ENCODE data around the gene FAM110C. TPM values are rescaled to one million over a fixed set of nuclear protein-coding genes. Genes with fewer than 3 reads are reported as not detected.

The FAM110C gene
- total and polyA plus RNA-seq, 9 of the 15 experiments (the other 6 are each of a cell fraction or from before 2014, with no cell fraction given): not detected

GRCh38 chr2:46131-46470, 204 bp downstream of the FAM110C start:
- no peak for ATAC-seq
- POLR2A ChIA-PET: no interaction called here
- Histone ChIP-seq H3K79me2 (ENCODE audit: control insufficient read depth, insufficient read depth, low read length) (no peaks in the 10 kb centered on the region), H3K27ac (ENCODE audit: extremely low read depth, low read depth, low read length) (no peak overlapping the region), H3K27me3 (ENCODE audit: control insufficient read depth in 2 of 2, insufficient read depth in 2 of 2, low read length in 2 of 2) (peaks cover 0 to 11% of the 10 kb centered on the region in 2 experiments; a peak in 3 of 5 replicates), H3K4me1 (replicated peaks in 1 of 2; ENCODE audit: control insufficient read depth in 2 of 2, insufficient read depth in 2 of 2, low read length in 2 of 2) (peaks cover 0 to 11% of the 10 kb centered on the region in 2 experiments; a peak in 1 of 5 replicates), H4K20me1 (replicated peaks; ENCODE audit: control insufficient read depth, insufficient read depth, low read length) (no peaks in the 10 kb centered on the region), H2AFZ (ENCODE audit: low read depth, low read length) (no peak overlapping the region), H3K9ac (ENCODE audit: insufficient read depth in 1 of 2, low read depth in 2 of 2, low read length in 2 of 2) (no peak overlapping the region), H3K4me2 (ENCODE audit: insufficient read depth, low read length) (no peak overlapping the region), H3K36me3 (ENCODE audit: control insufficient read depth, insufficient read depth, low read length) (no peaks in the 10 kb centered on the region), H3K9me3 (replicated peaks; ENCODE audit: control insufficient read depth, insufficient read depth, low read depth, low read length) (no peaks in the 10 kb centered on the region), H3K4me3 (no peak overlapping the region), H3K9me1 (ENCODE audit: control insufficient read depth, insufficient read depth, low read length) (no peaks in the 10 kb centered on the region)
- FAIRE-seq: no peak
- in situ Hi-C loops (cut with MboI) (no loop called here), intact Hi-C loops (cut with micrococcal nuclease) (no loop called here)
- TF ChIP-seq NFE2 (IDR thresholded peaks at IDR 0.05; ENCODE audit: low read depth) (no peak), HCFC1 (IDR thresholded peaks at IDR 0.05; ENCODE audit: low read depth, low read length) (no peak), RBM25 (IDR thresholded peaks at IDR 0.05; ENCODE audit: low read depth, low read length, severe bottlenecking) (no peak), ZNF707 (CRISPR knock-in tag; conservative IDR thresholded peaks at IDR 0.05) (no peak), ATF6 (CRISPR knock-in tag; IDR thresholded peaks at IDR 0.05) (no peak), CBFB (CRISPR knock-in tag; IDR thresholded peaks at IDR 0.05) (no peak), ZBTB43 (CRISPR knock-in tag; IDR thresholded peaks at IDR 0.05) (no peak), KAT8 (IDR thresholded peaks at IDR 0.05; ENCODE audit: low read depth) (no peak), ZNF184 (CRISPR knock-in tag; IDR thresholded peaks at IDR 0.05) (no peak), ATF7 (IDR thresholded peaks at IDR 0.05) (no peak), ZFX (CRISPR knock-in tag; IDR thresholded peaks at IDR 0.05) (no peak), ZKSCAN8 (CRISPR knock-in tag; IDR thresholded peaks at IDR 0.05) (no peak), ZNF23 (CRISPR knock-in tag; IDR thresholded peaks at IDR 0.05) (no peak), ZBTB49 (CRISPR knock-in tag; IDR thresholded peaks at IDR 0.05; ENCODE audit: borderline replicate concordance) (no peak)
- BruUV-seq (replicated peaks): no TSS peak
- CTCF ChIA-PET (ENCODE audit: low intra/inter-chr PET ratio): no interaction called here
- DNase-seq (ENCODE audit: extremely low read depth in 1 of 4, low spot score in 3 of 4): no peak
- no CpG with 5 or more reads among the region's 52 CpGs for WGBS (ENCODE audit: insufficient coverage, low coverage, missing lambda C conversion rate)

Measured in K562 (cell line).